ENCODE measurements around the gene SYNE3.
A peak's percentile ranks its signal among the peaks of the same experiment; 100 is the strongest.

Gene SYNE3

GRCh38 chr14:95538801-95539509, 22.5 kb upstream of the SYNE3 start:
- no peak for DNase-seq

DNA sequence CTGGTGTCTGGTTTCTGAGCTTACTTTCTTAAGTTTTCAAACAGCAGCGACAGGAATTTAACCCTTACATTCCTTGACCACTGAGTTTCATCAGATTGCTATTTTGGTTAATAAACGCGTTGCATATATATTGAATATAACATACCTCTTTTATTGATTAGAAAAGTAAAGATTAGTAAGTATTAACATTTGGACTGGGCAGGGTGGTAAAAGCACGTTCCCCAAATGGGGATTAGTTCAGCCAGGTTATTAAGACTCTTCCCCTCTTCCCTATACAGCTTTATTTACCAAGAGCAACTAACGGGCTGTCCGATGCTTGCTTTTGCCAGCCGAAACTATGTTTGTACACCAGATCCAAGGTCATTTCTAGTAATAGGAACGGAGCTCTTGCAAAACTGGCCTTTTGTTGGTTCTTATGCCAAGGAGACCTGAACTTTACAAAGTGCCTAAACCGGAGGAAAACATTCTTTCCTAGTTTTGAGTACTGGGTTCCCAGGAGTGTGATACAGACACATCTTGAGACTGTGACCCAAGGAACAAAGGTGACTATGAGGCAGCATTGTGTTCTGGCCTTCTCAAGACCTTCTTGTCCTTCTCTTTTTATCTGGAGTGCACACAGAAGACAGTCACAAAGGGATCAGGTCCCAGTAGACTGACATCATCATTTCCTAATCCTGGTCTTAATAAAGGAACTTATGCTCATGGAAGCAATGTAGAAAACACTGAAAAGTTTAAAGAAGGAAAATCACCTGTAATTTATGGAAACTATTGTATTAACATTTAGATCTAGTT, 21.0 kb upstream of the SYNE3 start:
- DNase-seq, result no peak

GRCh38 chr14:95536671-95537070, 20.2 kb upstream of the SYNE3 start:
- DNase-seq, result no peak

DNA sequence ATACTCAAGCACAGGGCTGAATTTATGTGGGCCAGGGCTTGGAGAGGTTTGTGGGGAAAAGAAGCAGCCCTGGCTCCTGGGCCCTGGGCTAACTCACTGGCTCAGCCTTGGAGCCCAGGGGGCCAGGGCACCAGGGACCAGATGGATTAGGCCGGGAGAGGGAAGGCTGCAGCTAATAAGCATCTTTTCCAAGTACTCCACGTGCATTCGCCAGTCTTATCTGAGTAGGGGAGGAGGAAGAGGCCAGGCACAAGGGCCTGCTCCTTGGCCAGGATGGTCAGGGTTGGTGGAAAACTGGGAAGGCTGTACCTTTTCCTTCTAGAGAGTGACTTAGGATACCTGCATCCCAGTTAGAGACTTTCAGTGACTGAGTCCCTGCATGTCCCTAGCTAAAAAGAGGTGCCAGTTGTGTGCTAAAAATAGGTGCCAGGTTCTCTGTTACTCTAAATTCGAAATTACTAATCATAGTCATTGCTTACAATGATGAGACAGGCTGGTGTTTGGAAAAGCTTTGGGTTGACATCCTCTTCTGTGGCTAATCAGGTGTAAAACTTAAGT, 19.7 kb upstream of the SYNE3 start:
- no peak for DNase-seq

GRCh38 chr14:95535226-95536021, 19.0 kb upstream of the SYNE3 start:
- no peak for DNase-seq

DNA sequence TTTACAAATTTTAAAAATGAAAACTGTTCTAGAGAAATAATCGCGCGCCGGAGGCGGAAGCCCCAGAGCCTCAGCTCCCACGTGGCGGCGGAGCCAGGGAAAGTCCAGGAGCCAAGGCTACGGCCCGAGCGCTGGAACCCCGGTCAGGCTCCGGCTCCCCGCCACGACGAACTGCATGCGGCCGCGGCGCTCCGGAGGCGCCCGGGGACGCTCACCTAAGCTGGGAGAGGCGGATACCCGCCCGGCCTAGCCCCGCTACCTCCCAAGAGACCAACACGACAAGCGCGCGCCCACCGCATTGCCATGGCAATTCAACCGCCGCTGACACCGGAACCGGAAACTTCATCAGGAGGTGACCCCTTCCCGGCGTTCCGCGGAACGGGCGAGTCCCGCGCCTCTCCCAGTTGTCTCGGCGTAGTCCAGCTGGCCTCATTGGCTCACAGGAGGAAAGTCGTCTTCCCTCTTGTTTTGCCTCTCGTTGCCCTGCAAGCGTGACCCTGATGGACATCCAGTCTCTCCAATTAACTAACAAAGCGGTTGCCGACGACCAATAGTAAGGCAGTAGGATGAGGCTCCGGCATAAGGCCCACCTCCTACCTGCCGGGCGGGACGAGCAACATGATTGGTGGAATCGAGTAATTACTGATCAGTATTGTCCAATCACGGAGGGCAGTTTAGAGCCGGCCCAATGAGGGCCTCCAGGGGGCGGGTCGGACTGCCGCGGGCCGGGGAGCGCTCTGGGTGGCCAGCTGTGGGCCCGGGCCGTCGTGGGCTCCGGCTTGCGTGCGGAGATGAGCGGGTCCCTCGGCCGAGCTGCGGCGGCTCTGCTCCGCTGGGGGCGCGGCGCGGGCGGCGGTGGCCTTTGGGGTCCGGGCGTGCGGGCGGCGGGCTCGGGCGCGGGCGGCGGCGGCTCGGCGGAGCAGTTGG, 18.1 kb upstream of the SYNE3 start, which contains the start of gene GLRX5:
Gene GLRX5, plus strand, starts transcription at position 752 of the 927 bp plus-strand sequence. Its CDS starts 40 bp downstream, at position 792.
- DNase-seq, result peak; percentile 100

GRCh38 chr14:95533822-95534221, 17.4 kb upstream of the SYNE3 start:
- DNase-seq, result no peak

- DNase-seq, result no peak
Measured at GRCh38 chr14:95533391-95533821, 17.0 kb upstream of the SYNE3 start.

DNA sequence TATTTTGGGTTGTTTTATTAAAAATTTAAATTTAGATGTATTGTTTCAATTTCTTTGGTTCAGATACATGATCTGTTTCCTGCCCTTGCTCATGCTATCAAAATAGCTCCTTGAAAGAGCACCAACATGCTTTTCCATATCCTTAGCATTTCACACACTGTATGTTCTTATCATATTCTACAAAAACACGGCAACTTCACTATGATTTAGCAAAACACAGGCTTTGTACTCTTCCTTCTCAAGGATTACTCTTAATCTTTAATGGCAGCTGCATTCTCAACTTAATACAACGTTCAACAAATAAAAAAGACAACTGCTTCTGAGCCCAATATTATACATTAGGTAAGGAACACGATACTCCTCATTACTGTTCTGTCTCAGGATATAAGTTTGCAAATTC, 15.5 kb upstream of the SYNE3 start:
- no peak for DNase-seq

DNA sequence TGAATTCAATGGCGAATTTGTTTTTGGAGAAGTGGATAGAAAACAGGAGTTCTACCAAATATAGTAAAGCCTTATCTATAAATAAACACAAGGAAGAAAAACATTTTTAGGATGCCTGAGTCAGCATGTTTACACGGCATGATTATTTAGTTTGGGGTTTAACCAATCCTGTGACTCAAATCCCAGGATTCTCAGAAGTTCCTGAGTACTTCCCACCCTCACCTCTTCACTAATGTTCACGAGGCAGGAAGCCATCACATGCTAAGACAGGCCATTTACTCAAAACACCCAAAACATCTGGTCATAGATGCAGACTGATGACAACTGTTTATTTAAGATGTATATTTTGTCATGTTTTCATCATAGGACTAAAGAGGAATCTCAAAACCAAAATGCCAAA, 15.0 kb upstream of the SYNE3 start:
- no peak for DNase-seq

DNA sequence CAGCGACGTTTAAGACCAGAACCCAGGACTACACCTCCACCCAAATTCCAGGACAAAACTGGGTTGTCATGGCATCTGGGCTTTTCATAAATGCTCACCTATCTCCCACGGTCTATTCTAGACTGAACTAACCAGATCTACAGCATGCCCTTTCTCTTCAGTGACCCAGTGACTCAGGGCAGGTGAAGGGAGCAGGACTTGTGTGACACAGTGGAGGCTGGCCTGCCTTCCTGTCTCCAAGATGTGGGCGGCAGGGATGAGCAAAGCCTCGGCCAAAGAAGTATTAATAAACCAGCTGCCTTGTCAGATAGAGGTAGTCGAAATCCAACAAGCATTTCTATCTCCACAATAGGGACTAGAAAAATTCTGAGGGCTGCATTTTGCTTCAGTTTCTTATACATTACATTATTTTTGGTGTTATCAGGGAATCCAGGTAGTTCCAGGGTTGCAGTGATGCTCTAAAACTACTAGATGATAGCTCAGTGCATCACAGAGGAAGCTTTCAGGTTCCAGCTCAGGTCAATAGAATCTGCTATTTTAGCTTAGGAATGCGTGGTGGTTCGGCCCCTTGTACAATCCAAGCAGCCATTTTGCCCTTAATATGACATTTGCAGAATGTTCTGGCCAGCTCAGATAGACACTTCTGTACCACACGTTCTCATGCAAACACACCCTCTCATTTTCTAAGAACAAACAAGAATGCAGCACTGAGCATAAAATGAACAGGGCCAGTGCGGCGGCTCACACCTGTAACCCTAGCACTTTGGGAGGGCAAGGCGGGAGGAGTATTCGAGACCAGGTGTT, 14.2 kb upstream of the SYNE3 start:
- no peak for DNase-seq

DNA sequence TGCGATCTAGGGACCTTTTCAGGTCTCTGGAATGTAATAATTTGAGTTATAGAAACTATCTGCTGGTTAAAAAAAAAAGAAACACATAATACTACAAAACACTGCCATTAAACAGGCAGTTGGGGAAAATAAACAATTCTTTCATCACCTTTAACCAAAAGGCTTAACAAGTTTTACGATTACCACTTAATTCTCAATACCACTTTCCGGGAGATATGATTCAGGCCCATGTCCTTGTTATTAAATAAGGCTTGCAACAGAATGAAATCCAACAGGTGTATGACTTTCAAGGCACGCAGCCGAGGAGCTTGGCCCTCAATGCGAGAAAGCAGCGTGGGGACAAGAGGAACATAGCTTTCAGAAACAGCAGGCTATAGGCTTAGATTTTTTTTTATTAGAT, 12.8 kb upstream of the SYNE3 start:
- no peak for DNase-seq

- DNase-seq, result no peak
Measured at GRCh38 chr14:95527387-95528002, 11.0 kb upstream of the SYNE3 start.

DNA sequence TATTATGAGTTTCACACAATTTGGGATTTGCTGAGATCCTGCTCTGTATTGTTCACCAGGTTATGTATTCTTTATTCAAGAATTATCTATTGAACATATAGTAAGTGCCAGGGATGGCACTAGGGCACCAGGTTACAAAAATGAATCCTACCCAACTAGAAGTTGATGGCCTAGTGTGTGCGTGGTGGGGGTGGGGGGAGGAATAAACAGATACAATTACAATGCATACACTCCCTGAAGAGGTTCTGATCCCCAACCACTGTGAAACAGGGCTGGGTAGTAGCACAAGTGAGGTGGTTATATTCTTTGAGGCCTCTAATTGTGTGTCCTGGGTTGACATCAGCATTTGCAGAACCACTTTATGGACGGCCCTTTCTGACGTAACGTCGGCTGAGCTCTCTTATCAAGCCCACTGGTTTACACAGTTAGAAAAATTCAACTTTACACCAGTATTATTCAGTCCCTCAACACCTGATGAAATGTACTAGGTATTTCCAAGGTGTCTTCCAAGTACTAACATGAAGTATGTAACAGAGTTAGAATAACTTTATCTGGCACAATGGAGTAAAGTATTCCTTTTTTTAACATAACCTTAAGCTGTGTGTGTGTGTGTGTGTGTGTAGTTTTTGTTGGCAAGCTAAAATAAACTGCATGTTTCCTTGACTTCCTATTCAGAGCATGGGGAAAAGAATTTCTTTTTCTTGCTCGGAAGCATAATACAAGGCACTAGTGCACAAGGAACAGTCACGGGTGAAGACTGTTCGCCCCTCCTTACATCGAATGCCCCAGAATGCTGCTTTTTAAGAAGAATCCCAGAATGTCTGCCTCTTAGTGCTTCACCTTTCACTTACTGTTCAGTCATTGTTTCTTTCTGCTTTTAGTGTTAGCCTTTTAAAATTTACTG, 10.3 kb upstream of the SYNE3 start:
- no peak for DNase-seq

DNA sequence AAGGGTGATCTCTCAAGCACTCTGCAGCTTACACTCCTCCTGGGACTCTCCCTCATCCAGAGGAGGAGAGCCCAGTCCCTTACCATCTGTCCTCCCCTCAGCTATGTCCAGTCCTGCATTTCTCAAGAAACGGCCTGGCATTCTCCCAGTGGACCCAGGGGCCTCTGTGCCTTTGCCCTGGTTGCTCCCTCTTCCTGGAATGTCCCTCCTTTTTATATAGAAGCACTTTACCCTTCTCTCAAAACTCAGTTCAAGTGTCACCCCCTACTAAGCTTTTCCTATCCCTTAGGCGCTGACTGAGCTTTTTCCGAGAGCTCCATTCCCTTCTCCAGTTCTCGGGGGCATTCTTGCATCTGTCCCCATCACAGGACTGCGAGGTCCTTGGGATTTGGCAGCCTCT, 9.5 kb upstream of the SYNE3 start:
- no peak for DNase-seq

DNA sequence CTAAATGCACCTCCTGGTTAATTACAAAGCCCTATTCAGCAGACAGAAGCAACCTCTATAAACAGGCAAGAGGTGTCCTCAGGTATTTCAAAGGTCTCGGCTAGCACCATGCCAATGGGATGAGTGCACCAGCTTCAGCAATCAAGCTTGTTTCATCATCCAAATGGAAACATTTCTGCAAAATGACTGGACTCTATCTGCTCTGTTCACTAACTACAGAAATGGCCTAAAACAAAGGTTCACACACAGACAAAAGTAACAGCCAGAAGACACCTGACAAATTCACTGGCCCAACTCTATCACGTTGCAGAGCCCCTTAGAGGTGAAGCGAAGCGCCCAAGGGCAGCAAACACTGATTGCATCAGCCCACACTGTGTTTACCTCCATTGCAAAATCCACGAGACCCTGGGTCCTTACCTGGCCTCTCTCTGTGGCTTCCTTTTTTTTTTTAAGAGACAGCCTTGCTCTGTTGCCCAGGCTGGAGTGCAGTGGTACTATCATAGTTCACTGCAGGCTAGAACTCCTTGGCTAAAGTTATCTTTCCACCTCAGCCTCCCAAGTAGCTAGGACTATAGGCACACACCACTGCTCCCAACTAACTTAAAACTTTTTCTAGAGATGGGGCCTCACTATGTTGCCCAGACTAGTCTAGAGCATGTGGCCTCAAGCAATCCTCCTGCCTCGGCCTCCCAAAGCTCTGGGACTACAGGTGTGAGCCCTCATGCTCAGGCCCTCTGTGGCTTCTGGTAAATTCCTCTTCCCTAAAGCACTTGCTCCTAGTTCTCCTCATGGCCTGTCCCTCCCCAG, 8.5 kb upstream of the SYNE3 start:
- no peak for DNase-seq

DNA sequence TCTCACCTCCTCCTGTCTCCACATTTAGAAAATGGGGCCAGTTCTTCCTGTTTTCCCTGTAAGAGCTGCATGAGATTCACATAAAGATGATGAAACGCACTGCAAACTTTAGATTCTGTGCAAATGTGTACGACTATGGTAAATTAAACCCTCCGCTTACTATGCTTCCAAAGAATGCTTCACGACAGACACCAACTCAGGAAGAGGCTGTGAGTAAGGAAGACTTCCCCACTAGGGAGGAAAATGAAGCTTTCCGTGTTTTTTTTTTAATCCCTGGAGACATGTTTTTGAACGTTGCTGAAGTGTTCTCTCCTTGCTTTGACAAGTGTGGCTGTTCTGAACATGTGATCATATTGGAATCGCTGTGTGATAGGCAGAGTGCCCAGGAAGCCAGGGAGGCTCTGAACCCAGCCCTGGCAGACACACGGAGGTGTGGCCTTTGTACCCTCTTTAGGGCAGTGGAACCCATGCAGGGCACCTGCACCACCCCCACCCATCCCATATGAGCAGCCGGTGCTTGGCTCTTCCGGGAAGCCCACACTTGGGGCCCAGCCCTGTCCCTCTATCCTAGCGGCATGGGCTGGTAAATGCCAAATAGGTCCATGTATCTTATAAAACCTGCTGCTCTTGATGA, 7.5 kb upstream of the SYNE3 start:
- DNase-seq, result peak; percentile 45

Data from DMS153 (cell line).